ENCODE results near the gene PNPLA1.

The PNPLA1 gene, protein sequence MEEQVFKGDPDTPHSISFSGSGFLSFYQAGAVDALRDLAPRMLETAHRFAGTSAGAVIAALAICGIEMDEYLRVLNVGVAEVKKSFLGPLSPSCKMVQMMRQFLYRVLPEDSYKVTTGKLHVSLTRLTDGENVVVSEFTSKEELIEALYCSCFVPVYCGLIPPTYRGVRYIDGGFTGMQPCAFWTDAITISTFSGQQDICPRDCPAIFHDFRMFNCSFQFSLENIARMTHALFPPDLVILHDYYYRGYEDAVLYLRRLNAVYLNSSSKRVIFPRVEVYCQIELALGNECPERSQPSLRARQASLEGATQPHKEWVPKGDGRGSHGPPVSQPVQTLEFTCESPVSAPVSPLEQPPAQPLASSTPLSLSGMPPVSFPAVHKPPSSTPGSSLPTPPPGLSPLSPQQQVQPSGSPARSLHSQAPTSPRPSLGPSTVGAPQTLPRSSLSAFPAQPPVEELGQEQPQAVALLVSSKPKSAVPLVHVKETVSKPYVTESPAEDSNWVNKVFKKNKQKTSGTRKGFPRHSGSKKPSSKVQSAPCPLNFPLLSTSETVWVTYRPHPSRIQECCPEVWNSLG

DNA sequence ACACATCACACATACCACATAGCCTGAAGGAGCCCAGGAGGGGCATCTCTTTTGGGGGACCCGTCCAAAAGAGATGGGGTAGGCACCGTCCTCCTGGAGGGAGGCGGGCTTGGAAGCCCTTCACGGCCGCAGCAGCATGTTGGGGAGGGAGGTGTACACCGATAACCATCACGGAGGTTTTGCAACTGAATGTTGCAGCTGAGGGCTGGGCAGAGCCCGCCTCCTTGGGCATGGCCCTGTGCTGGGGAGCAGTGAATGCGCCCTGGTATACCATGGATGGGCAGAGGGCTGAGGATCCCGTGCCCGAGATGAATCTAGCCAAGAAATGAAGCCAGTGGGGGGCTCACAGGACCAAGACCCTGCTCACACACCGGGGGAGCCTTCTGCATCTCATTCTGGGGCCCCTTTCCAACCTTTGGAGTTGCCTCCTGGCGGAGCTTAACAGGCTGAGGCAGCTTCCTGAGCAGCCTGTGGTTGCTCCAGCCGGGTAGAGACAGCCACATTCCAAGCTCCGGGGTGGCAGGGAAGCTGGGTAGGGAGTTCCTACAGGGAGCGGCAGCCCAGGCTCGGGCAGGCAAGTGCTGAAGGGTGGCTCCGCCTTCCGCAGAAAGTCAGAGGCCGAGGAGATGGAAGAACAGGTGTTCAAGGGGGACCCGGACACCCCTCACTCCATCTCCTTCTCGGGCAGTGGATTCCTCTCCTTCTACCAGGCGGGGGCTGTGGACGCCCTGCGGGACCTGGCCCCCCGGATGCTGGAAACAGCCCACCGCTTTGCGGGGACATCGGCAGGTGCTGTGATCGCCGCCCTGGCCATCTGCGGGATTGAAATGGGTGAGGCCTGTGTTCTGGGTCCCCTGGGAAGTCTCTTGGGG is at the start of gene PNPLA1:
TSS of gene PNPLA1 (plus strand) at position 227 of the 872 bp plus-strand sequence. CDS start at position 627, 400 bp downstream.
- no peak for DNase-seq (ENCODE audit: low spot score)

DNA sequence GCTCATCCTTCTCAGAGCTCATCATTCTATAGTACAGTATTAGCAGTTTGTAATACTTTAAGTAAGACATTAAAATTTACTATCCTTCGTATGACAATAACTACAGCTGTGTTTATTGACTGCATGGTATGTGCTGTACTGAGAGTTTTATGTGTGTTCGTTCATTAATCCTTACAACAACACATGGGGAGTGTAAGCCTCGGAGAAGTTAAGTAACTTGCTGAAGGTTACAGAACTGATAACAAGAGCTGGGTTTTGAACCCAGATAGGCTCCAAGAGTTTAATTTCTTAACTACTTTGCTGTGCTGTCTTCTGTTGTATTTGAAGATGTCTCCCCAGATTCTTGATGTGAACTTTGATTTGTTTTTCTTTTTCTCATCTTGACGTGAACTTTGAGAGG is 49.6 kb upstream of the PNPLA1 start:
- no peak for DNase-seq (ENCODE audit: low spot score)

DNA sequence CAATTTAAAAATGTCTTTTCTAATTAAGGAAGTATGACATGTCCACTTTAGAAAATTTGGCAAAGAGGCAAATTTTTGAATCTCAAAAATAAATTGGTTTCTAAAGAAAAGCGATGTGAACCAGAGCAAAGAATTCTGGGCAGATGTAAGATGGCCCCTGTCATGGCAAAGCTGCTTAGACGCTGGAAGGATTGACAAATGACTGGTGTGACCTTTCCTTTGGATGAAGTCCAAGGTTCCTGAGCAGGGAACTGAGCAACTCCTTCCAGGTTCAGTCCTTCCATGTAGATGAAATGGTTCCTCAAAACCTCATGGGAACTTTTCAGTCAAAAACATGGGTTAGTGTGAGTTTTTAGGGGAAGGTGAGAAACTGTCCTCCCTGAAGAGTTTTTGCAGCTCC is 48.2 kb upstream of the PNPLA1 start:
- no peak for DNase-seq (ENCODE audit: low spot score)

- no peak for DNase-seq (ENCODE audit: low spot score)
Measured at GRCh38 chr6:36222924-36223323, 46.9 kb upstream of the PNPLA1 start.

GRCh38 chr6:36223706-36224105 is 46.2 kb upstream of the PNPLA1 start:
- DNase-seq (ENCODE audit: low spot score) = no peak

DNA sequence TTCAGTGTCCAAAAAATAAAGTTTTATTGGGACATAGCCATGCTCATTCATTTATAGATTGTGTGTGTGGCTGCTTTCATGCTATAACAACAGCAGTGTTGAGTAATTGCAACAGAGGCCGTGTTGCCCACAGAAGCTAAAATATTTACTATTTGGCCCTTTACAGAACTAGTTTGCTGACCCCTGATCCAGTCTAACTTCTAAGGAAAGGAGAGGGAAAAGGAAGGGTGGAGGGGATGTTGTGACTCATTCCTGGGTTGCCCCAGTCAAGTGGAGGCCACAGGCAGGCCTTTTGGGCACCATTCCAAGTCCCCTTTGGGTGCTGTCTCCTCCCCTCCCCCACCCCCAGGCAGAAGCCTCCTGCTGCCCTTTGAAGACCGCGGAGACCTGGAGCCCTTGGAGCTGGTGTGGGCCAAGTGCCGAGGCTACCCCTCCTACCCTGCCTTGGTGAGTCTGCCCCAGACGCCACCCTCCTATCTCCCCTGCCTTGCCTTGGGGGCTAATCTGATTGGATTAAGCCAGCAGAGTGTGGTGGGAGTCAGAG is 44.9 kb upstream of the PNPLA1 start:
- no peak for DNase-seq (ENCODE audit: low spot score)

- DNase-seq (ENCODE audit: low spot score) = no peak
Measured at GRCh38 chr6:36226438-36227047, 43.3 kb upstream of the PNPLA1 start.

GRCh38 chr6:36227379-36228228 is 42.3 kb upstream of the PNPLA1 start:
- no peak for DNase-seq (ENCODE audit: low spot score)

GRCh38 chr6:36229223-36229622 is 40.6 kb upstream of the PNPLA1 start:
- DNase-seq (ENCODE audit: low spot score) = no peak

- no peak for DNase-seq (ENCODE audit: low spot score)
Measured at GRCh38 chr6:36230371-36230770, 39.5 kb upstream of the PNPLA1 start.

DNA sequence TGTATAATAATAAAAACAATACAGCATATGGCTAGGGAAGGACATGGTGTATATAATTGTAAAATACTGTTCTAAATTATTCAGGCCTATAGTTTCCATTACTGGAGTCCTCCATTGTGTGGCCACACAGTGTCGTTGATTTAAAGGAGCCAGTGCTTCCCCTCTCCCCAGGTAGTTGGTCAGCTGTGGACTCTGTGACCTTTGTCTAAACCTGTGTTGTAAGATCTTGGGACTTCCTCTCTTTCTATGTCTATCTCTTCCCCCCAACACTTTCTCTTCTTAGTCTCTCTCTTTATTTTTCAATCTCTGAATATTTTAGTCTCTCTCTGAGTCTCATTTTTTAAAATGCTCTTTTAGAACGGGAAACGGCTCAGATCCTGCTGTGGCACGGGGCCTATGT is 37.7 kb upstream of the PNPLA1 start:
- DNase-seq (ENCODE audit: low spot score) = no peak

DNA sequence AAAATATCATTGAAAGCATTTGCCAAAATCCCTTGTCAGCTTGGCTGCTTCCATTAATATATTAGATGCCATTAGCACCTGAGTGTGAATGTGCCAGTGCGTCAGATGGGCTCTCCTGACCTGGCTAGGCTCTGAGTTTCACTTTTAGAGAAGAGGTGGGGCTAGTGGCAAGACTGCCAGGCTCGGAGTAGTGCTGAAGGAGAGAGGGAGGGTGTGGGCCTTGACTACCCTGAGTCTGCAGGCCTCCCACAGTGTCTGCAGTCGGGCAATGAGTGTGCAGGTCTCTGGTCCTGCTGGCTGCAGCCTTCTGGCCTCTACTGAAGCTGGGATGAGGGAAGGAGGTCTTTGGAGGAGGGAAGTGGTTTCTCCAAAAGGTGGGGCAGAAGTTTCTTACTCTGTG is 34.6 kb upstream of the PNPLA1 start:
- DNase-seq (ENCODE audit: low spot score) = no peak

DNA sequence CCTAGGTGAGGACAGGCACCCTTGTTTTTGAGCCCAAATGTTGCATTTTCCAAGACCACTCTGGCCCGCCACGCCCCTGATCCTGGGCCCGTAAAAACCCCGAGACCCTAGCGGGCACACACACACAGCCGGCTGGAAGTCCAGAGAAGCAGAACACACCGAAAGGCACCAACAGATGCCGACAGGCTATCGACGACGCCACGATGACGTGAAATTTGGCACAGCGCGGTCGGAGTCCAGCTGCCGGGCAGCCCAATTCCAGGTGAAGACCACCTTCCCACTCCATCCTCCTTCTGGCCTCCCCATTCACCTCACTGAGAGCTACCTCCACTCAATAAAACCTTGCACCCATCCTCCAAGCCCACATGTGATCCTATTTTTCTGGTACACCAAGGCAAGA is 34.0 kb upstream of the PNPLA1 start:
- no peak for DNase-seq (ENCODE audit: low spot score)

GRCh38 chr6:36239774-36240173 is 30.1 kb upstream of the PNPLA1 start:
- DNase-seq (ENCODE audit: low spot score) = no peak

DNA sequence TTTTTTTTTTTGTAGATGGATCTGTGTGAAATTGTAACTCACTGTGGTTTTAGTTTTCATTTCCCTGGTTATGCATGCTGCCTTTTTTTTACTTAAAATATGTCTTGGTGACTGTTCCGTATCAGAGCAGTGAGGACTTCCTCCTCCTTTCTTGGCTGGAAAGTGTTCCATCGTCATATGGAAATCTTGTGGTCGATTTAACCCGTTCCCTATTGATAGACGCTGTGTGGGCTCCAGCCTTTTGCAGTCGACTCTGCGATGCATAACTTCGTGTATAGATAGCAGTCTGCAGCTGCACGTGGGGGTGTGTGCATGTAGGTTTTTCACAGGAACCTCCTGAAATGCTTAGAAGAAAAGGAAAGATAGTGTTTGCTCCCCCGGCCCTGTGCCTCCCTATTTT is 28.1 kb upstream of the PNPLA1 start:
- DNase-seq (ENCODE audit: low spot score) = no peak

DNA sequence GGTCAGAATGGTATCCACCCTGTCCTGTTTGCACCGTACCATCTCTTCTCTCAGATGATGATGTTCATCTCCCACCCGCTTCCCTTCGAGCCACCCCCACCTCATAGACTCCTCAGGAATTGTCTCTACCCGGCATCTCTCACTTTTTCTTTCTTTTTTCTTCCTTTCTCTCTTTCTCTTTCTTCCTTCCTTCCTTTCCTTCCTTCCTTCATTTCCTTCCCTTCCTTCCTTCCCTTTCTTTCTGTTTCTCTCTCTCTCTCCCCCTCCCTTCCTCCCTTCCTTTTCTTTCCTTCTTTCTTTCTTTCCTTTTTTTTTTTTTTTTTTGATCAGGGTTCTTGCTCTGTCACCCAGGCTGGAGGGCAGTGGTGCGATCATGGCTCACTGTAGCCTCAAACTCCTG is 27.7 kb upstream of the PNPLA1 start:
- DNase-seq (ENCODE audit: low spot score) = no peak

- no peak for DNase-seq (ENCODE audit: low spot score)
Measured at GRCh38 chr6:36242626-36243025, 27.2 kb upstream of the PNPLA1 start.

DNA sequence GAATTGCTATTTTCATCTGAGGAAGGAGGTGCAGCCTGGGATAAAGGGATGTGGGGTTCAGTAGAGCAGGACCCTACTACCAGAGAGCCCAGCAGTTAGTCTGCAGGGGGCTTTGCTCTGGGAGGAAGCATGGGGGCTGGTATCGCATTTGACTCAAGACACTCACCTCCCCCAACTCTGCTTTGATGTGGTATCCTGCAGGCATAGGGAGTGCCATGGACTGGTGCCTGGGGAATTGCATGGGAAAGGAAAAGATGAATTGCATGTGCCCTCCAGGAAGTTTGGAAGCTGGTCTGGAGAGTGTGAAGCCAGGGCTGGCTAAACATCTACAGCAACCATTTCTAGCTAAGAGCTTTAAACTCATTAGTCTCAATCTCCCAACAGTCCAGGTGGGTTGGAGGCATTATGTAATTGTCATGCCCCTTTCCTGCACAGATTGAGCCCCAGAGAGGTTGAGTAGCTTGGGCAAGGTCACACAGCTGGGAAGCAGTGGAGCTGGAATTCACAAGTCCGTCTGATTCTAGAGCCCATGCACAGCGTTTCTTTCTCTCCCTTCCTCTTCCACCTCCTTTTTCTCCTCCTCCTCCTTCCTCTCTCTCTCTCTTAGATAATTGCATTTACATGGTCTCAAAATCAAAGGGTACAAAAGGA is 26.2 kb upstream of the PNPLA1 start:
- no peak for DNase-seq (ENCODE audit: low spot score)

DNA sequence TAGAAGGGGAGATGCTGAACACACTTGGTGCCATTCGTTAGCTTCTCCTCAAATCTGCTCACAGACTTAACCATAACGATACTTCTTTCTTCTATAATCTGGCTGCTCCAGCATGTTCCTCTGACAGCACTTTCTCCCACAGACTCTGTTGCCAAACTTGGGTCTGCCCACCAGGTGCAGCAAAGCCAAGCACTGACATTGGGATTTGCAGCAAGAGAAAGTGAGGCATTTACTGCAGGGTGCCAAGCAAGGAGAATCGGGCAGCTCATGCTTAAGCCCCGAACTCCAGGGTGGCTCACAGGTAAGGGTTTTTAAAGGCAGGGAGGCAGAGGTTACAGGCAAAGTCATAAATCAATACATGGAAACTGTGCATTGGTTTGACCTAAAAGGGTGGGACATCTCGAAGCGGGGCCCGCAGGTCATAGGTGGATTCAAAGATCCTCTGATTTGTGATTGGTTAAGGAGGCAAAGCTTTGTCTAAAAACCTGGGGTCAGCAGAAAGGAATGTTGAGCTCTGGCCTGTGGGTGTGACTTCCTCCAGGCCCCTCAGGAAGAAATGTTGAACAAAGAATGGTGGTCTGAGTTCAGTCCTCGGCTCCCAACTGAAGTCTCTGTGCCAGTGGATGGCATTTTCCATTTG is 25.1 kb upstream of the PNPLA1 start:
- DNase-seq (ENCODE audit: low spot score) = peak; percentile 30

GRCh38 chr6:36245572-36246061 is 24.2 kb upstream of the PNPLA1 start:
- no peak for DNase-seq (ENCODE audit: low spot score)

Data from kidney capillary endothelial cell (primary cell).